GM23338 (cell line): ENCODE results near the gene RABL6. TPM values are rescaled to one million over a fixed set of nuclear protein-coding genes. Genes with fewer than 3 reads are reported as not detected.

ENCODE experiments used
- ATAC-seq: fragments of 200-7000 bp; cut with Tn5 transposase; 3 replicates; pipeline ENCODE4 v1.9.1; 2020
- DNase-seq: peaks from one replicate; pipeline ENCODE4 v3.0.0-alpha.2; 2015; ENCODE audit warnings: low spot score
- H2AFZ ChIP-seq: fragments of 200-600 bp; sonication (generic); 2 replicates; pipeline ENCODE4 v1.8.0; 2016; ENCODE audit warnings: antibody characterized with exemption, mild to moderate bottlenecking, moderate library complexity
- H3F3A ChIP-seq: fragments of 200-600 bp; sonication (generic); replicated peaks from 2 replicates; pipeline ENCODE4 v1.8.0; 2017; ENCODE audit warnings: antibody characterized with exemption, mixed run types, low read depth
- H3K27ac ChIP-seq: fragments of 200-600 bp; sonication (generic); 2 replicates; pipeline ENCODE4 v1.6.1; 2016; ENCODE audit warnings: low read depth
- H3K27me3 ChIP-seq: fragments of 200-600 bp; sonication (generic); 2 replicates; pipeline ENCODE4 v1.8.0; 2016; ENCODE audit warnings: mild to moderate bottlenecking, mixed run types, moderate library complexity; ENCODE audit not compliant: insufficient read depth
- H3K36me3 ChIP-seq: fragments of 200-600 bp; sonication (generic); 2 replicates; pipeline ENCODE4 v1.8.0; 2016; ENCODE audit warnings: mild to moderate bottlenecking; ENCODE audit not compliant: insufficient read depth
- H3K4me1 ChIP-seq: fragments of 200-600 bp; sonication (generic); 2 replicates; pipeline ENCODE4 v1.8.0; 2016; ENCODE audit warnings: mild to moderate bottlenecking, moderate library complexity; ENCODE audit not compliant: insufficient read depth
- H3K4me2 ChIP-seq: fragments of 200-600 bp; sonication (generic); 2 replicates; pipeline ENCODE4 v1.7.1; 2017; ENCODE audit warnings: mixed run types
- H3K4me3 ChIP-seq: fragments of 200-600 bp; sonication (generic); 2 replicates; pipeline ENCODE4 v1.6.1; 2016; ENCODE audit warnings: mixed run types
- H3K79me2 ChIP-seq: fragments of 200-600 bp; sonication (generic); replicated peaks from 2 replicates; pipeline ENCODE4 v1.8.0; 2017; ENCODE audit warnings: mild to moderate bottlenecking; ENCODE audit not compliant: insufficient read depth
- H3K9me2 ChIP-seq: fragments of 200-600 bp; sonication (generic); 2 replicates; pipeline ENCODE4 v1.8.0; 2017; ENCODE audit not compliant: insufficient read depth
- H4K20me1 ChIP-seq: fragments of 200-600 bp; sonication (generic); replicated peaks from 2 replicates; pipeline ENCODE4 v1.8.0; 2017; ENCODE audit warnings: mild to moderate bottlenecking; ENCODE audit not compliant: insufficient read depth
- H3K27ac Mint-ChIP-seq: 2 replicates; pipeline ENCODE4 v1.8.0; 2020; ENCODE audit warnings: inconsistent platforms, mild to moderate bottlenecking, moderate library complexity, mixed read lengths
- H3K27me3 Mint-ChIP-seq: 3 replicates; pipeline ENCODE4 v1.8.0; 2022; ENCODE audit warnings: low read depth, mild to moderate bottlenecking, moderate library complexity, mixed read lengths, inconsistent platforms; ENCODE audit not compliant: insufficient read depth, poor library complexity
- H3K36me3 Mint-ChIP-seq: 3 replicates; pipeline ENCODE4 v1.8.0; 2021; ENCODE audit warnings: low read depth, mild to moderate bottlenecking, inconsistent platforms, moderate library complexity, mixed read lengths
- H3K4me1 Mint-ChIP-seq: 3 replicates; pipeline ENCODE4 v1.8.0; 2020; ENCODE audit warnings: mild to moderate bottlenecking, inconsistent platforms, mixed read lengths
- H3K4me3 Mint-ChIP-seq: 3 replicates; pipeline ENCODE4 v1.8.0; 2021; ENCODE audit warnings: moderate library complexity, mild to moderate bottlenecking, inconsistent platforms, mixed read lengths
- H3K9me3 Mint-ChIP-seq: 3 replicates; pipeline ENCODE4 v1.8.0; 2020; ENCODE audit warnings: moderate library complexity, mild to moderate bottlenecking, inconsistent platforms, mixed read lengths
- CREB1 ChIP-seq: fragments of 250-450 bp; sonication (Bioruptor Pico); IDR thresholded peaks from 2 replicates; pipeline ENCODE4 v1.5.0; 2020; ENCODE audit warnings: low read depth, mild to moderate bottlenecking, moderate library complexity
- EZH2 ChIP-seq: fragments of 200-600 bp; sonication (generic); IDR thresholded peaks from one replicate; pipeline ENCODE4 v1.8.0; 2017; ENCODE audit warnings: antibody characterized with exemption, mild to moderate bottlenecking, low read depth; ENCODE audit not compliant: unreplicated experiment
- EZH2phosphoT487 ChIP-seq: fragments of 200-600 bp; sonication (generic); IDR thresholded peaks from one replicate; pipeline ENCODE4 v1.8.1; 2018; ENCODE audit warnings: antibody characterized with exemption; ENCODE audit not compliant: unreplicated experiment
- JUNB ChIP-seq: IDR thresholded peaks from one replicate; pipeline ENCODE4 v1.6.1; 2016; ENCODE audit warnings: antibody characterized with exemption; ENCODE audit not compliant: unreplicated experiment
- NANOG ChIP-seq: IDR thresholded peaks from 2 replicates; pipeline ENCODE4 v1.6.1; 2016; ENCODE audit warnings: antibody characterized with exemption, borderline replicate concordance
- POLR2AphosphoS5 ChIP-seq: IDR thresholded peaks from 2 replicates; pipeline ENCODE4 v1.6.1; 2016; ENCODE audit warnings: antibody characterized with exemption, low read depth
- STAT1 ChIP-seq: IDR thresholded peaks from one replicate; pipeline ENCODE4 v1.6.1; 2016; ENCODE audit warnings: antibody characterized with exemption; ENCODE audit not compliant: unreplicated experiment
- ZNF114 ChIP-seq: fragments of 250-450 bp; sonication (Bioruptor Pico); IDR thresholded peaks from 2 replicates; pipeline ENCODE4 v1.5.0; 2020; ENCODE audit warnings: mild to moderate bottlenecking, moderate library complexity
- ZNF331 ChIP-seq: fragments of 250-450 bp; sonication (Bioruptor Pico); IDR thresholded peaks from 2 replicates; pipeline ENCODE4 v1.5.0; 2020; ENCODE audit warnings: low read depth, mild to moderate bottlenecking, moderate library complexity
- ZNF462 ChIP-seq: fragments of 250-450 bp; sonication (Bioruptor Pico); IDR thresholded peaks from 2 replicates; pipeline ENCODE4 v1.5.0; 2020; ENCODE audit warnings: mild to moderate bottlenecking, moderate library complexity
- polyA plus RNA-seq: library from polyadenylated mRNA; unstranded; fragments of >200 nt; fragmentation: Nextera tagmentation; extraction: Ambion mirVana; gene quantifications from 2 replicates; pipeline ENCODE4 v1.2.1, GENCODE V29; 2016
- total RNA-seq: library from RNA; depleted of rRNA; stranded (reverse); fragments of >200 nt; shearing (Covaris generic); gene quantifications from 2 replicates; pipeline ENCODE4 v1.2.3, GENCODE V29; 2014
- TF ChIP-seq, protein P1 (sequence below): IDR thresholded peaks from one replicate; pipeline ENCODE4 v1.6.1; 2018; ENCODE audit warnings: antibody characterized with exemption; ENCODE audit not compliant: unreplicated experiment
- TF ChIP-seq, protein P2 (sequence below), 2 experiments: fragments of 200-600 bp in 1 of 2; sonication (generic) in 1 of 2; conservative IDR thresholded peaks; 2 replicates each; pipeline versions ENCODE4 v1.5.1 to v1.6.1; 2016 to 2017; ENCODE audit warnings: antibody characterized with exemption in 2 of 2, low read depth in 2 of 2, mild to moderate bottlenecking in 2 of 2, moderate library complexity in 1 of 2

RABL6 gene
- total and polyA plus RNA-seq, 2 experiments from 2014 or later, result 59.1 to 127 TPM

- H3K27me3 ChIP-seq, result no peaks in the 10 kb centered on the region
- Mint-ChIP-seq H3K4me3 (no peak overlapping the region), H3K36me3 (peaks cover 18% of the 10 kb centered on the region), H3K27ac (no peak overlapping the region), H3K9me3 (no peaks in the 10 kb centered on the region; the same call in 1 of the 3 replicates), H3K27me3 (peaks cover 41% of the 10 kb centered on the region), H3K4me1 (peaks cover 25% of the 10 kb centered on the region)
- no peak overlapping the region for H3K4me2 ChIP-seq
- H3K4me3 ChIP-seq, result no peak overlapping the region
- H3F3A ChIP-seq, result no peaks in the 10 kb centered on the region
- no peak overlapping the region for H2AFZ ChIP-seq
- H3K79me2 ChIP-seq, result no peaks in the 10 kb centered on the region
- H3K36me3 ChIP-seq, result no peaks in the 10 kb centered on the region
- DNase-seq (no peak), ATAC-seq (no peak)
- H3K9me2 ChIP-seq, result no peaks in the 10 kb centered on the region
- 0 out of 2 replicates have a peak, but pooled peaks cover 6% of the 10 kb centered on the region for H4K20me1 ChIP-seq
- no peak overlapping the region for H3K27ac ChIP-seq
- TF ChIP-seq JUNB (no peak), ZNF114 (CRISPR knock-in tag) (no peak), ZNF462 (CRISPR knock-in tag) (no peak), CREB1 (CRISPR knock-in tag) (no peak), STAT1 (no peak), ZNF331 (no peak), EZH2 (no peak), EZH2phosphoT487 (no peak), NANOG (no peak), POLR2AphosphoS5 (no peak)
- TF ChIP-seq, protein P1, sequence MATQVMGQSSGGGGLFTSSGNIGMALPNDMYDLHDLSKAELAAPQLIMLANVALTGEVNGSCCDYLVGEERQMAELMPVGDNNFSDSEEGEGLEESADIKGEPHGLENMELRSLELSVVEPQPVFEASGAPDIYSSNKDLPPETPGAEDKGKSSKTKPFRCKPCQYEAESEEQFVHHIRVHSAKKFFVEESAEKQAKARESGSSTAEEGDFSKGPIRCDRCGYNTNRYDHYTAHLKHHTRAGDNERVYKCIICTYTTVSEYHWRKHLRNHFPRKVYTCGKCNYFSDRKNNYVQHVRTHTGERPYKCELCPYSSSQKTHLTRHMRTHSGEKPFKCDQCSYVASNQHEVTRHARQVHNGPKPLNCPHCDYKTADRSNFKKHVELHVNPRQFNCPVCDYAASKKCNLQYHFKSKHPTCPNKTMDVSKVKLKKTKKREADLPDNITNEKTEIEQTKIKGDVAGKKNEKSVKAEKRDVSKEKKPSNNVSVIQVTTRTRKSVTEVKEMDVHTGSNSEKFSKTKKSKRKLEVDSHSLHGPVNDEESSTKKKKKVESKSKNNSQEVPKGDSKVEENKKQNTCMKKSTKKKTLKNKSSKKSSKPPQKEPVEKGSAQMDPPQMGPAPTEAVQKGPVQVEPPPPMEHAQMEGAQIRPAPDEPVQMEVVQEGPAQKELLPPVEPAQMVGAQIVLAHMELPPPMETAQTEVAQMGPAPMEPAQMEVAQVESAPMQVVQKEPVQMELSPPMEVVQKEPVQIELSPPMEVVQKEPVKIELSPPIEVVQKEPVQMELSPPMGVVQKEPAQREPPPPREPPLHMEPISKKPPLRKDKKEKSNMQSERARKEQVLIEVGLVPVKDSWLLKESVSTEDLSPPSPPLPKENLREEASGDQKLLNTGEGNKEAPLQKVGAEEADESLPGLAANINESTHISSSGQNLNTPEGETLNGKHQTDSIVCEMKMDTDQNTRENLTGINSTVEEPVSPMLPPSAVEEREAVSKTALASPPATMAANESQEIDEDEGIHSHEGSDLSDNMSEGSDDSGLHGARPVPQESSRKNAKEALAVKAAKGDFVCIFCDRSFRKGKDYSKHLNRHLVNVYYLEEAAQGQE, result no peak
- TF ChIP-seq, protein P2, sequence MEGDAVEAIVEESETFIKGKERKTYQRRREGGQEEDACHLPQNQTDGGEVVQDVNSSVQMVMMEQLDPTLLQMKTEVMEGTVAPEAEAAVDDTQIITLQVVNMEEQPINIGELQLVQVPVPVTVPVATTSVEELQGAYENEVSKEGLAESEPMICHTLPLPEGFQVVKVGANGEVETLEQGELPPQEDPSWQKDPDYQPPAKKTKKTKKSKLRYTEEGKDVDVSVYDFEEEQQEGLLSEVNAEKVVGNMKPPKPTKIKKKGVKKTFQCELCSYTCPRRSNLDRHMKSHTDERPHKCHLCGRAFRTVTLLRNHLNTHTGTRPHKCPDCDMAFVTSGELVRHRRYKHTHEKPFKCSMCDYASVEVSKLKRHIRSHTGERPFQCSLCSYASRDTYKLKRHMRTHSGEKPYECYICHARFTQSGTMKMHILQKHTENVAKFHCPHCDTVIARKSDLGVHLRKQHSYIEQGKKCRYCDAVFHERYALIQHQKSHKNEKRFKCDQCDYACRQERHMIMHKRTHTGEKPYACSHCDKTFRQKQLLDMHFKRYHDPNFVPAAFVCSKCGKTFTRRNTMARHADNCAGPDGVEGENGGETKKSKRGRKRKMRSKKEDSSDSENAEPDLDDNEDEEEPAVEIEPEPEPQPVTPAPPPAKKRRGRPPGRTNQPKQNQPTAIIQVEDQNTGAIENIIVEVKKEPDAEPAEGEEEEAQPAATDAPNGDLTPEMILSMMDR (conservative IDR thresholded peaks at IDR 0.05; ENCODE audit: low read depth in 2 of 2), result no peak
- peaks cover 15% of the 10 kb centered on the region; the same call in 1 of the 2 replicates for H3K4me1 ChIP-seq
Measured at GRCh38 chr9:136838314-136839228, 30.8 kb downstream of the RABL6 start.
